ENCODE measurements around the gene TBX5.

The TBX5 gene

DNA sequence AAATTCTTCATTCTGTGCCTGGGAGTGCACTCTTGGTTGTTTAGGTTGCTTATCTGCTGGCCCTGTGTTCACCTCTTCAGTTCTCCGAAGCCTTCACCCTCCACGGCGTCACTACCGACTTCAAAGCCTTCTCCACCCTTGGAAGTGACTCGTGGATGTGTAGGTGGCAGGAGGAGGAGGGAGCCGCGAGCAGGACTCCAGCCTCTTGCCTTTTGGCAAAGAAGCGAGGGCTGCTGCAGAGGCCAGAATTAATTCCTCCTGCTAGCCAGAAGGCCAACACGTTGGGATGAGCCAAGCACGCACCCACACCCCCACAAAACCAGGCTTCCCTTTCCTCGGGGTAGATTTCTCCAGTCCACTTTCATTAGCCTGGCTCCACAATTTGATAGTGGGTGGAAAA is 86.5 kb downstream of the TBX5 start:
- no peak for DNase-seq (ENCODE audit: low spot score)

- DNase-seq (ENCODE audit: low spot score): no peak
Measured at GRCh38 chr12:114318984-114319383, 87.0 kb downstream of the TBX5 start.

DNA sequence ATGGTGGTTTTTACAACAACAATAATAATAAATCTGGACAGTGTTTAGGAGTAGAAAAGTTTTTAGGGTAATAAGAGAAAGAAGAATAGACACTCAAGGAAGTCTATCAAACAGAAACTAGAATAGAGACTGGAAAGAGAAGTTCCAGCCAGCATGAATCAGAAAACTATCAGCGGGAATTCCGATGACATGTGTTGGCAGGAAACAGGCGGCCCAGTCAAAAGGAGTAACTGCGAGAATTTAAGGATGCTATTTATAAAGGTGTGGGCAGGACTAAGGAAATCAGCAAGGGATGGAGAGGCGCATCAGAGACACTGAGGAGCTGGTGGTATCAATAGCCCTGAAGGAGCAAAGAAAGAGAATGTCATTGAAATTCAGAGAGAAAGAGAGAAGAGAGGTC is 89.9 kb downstream of the TBX5 start:
- DNase-seq (ENCODE audit: low spot score): no peak

GRCh38 chr12:114314974-114315720 is 90.8 kb downstream of the TBX5 start:
- DNase-seq (ENCODE audit: low spot score): no peak

DNA sequence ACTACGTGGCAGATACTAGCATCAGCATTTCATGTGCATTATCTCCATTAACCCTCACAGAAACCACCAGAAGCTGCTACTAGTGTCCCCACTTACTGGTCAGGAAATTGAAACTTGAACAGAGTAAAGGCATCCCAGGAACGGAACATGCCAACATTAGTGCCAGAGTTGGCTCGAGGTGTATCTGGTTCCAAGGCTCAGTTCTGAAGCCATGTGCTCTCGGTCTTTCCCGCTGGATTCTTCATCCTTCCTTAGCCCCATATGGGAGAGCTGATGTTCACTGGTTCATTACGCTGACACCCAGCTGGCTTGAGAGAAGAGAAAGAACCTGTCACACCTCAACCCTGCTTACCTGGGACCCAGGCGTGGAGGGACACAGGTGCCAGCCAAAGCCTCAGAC is 91.5 kb downstream of the TBX5 start:
- DNase-seq (ENCODE audit: low spot score): no peak

DNA sequence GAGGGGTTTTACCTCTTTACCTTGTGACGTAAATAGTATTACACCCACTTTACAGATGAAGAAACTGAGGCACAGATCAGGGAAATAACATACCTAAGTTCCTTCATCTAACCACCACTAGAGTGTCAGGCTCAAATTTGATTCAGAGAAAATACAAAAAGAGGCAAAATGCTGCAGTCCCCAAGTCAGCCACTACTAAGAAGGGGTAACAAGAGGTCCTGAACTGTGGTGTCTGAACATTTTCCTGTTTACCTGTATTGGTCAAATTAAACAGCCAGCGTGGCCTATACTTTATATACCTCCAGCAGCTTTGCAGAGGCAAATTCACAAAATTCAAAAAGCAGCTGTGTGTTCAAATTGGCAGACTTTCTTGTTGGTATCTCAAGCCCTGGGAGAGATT is 92.0 kb downstream of the TBX5 start:
- DNase-seq (ENCODE audit: low spot score): no peak

DNA sequence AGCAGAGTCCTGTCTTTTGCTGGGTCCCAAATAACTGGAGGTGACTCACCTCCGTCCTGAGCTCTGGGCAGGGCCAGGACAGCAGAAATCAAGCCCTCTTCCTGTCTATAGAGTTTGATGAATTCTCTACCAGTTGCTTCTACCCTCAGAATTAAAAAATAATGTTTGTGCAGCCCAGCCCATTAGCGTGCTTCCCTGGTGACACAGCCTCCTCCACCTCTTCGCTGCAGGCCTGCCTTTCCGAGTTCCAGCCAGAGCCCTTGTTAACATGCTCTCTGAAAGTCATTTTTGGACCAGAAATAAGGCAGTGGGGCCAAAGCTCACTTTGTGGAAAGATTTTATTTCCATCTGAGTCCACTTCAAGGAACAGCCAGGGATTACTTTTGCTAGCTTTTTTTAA is 94.0 kb downstream of the TBX5 start:
- DNase-seq (ENCODE audit: low spot score): no peak

- DNase-seq (ENCODE audit: low spot score): no peak
Measured at GRCh38 chr12:114306646-114307045, 99.3 kb downstream of the TBX5 start.

- no peak for DNase-seq (ENCODE audit: low spot score)
Measured at GRCh38 chr12:114305446-114305845, 100.5 kb downstream of the TBX5 start.

Measured in left forelimb (tissue), 1 donor.